Measurements from ENCODE around the gene PLCH2.

The PLCH2 gene

DNA sequence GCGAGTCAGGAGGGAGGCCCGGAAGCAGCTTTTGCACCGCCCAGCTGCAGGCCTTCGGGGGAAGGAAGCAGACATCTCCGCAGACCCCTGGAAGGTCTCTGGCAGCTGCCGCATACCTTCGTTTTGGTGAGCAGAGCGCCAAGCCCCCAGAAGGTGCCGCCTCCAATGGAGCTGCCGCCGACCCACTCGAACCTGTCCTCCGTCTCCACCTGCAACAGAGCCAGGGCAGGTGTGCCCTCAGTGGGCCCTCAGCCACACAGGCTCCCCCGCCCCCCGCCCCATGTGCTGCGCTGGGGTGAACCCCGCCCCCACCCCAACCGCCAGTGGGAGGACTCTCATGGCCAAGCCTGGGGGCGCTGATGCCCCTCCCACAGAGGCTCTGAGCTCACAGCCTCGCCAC, 44.1 kb downstream of the PLCH2 start:
- TF ChIP-seq, protein P1, sequence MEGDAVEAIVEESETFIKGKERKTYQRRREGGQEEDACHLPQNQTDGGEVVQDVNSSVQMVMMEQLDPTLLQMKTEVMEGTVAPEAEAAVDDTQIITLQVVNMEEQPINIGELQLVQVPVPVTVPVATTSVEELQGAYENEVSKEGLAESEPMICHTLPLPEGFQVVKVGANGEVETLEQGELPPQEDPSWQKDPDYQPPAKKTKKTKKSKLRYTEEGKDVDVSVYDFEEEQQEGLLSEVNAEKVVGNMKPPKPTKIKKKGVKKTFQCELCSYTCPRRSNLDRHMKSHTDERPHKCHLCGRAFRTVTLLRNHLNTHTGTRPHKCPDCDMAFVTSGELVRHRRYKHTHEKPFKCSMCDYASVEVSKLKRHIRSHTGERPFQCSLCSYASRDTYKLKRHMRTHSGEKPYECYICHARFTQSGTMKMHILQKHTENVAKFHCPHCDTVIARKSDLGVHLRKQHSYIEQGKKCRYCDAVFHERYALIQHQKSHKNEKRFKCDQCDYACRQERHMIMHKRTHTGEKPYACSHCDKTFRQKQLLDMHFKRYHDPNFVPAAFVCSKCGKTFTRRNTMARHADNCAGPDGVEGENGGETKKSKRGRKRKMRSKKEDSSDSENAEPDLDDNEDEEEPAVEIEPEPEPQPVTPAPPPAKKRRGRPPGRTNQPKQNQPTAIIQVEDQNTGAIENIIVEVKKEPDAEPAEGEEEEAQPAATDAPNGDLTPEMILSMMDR (IDR thresholded peaks at IDR 0.05; ENCODE audit: low read depth, low read length, missing control alignments) = no peak
- no peak overlapping the region for H3K4me3 ChIP-seq (ENCODE audit: low read depth, low read length)
- no peak for DNase-seq (ENCODE audit: low read depth)

DNA sequence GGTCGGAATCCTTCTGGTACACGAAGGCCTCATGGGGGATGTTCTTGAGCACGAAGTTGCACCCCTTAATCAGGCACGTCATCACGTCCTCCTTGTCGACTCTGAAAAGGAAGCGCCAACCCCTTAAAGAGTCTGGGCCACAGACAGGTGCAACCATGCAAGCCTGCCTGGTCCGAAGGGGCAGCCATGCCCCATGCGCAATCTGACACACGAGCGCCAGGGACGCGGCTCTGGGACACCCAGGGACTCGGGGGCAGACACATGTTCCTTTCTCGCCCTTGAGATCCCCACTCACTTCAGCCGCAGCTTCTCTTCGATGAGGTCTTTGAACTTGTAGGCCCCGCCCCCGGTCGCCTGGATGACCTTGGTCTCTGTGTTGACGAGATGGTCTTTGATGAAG, 44.7 kb downstream of the PLCH2 start:
- DNase-seq (ENCODE audit: low read depth) = no peak
- TF ChIP-seq, protein P1 (IDR thresholded peaks at IDR 0.05; ENCODE audit: low read depth, low read length, missing control alignments) = no peak
- no peak overlapping the region for H3K4me3 ChIP-seq (ENCODE audit: low read depth, low read length)

DNA sequence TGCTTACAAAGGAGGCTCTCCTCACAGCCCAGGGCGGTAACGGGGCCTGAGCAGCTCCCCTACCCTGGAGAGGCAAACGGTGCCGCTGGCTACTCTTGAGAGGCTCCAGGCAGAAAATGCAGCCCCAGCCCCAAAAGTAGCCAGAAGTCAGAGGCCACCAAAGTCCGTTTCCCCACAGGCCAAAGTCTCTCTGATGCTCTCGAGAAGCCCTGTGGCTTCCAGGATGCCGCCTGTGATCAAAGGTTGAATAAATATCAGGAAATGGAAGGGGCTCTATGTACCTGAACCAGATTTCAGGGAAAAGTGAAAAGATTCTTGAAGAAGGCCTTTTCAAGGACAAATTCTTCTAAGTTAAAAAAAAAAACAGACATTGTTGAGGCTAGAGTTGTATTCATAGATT, 46.1 kb downstream of the PLCH2 start:
- TF ChIP-seq, protein P1 (IDR thresholded peaks at IDR 0.05; ENCODE audit: low read depth, low read length, missing control alignments) = no peak
- DNase-seq (ENCODE audit: low read depth) = no peak
- H3K4me3 ChIP-seq (ENCODE audit: low read depth, low read length) = no peak overlapping the region

DNA sequence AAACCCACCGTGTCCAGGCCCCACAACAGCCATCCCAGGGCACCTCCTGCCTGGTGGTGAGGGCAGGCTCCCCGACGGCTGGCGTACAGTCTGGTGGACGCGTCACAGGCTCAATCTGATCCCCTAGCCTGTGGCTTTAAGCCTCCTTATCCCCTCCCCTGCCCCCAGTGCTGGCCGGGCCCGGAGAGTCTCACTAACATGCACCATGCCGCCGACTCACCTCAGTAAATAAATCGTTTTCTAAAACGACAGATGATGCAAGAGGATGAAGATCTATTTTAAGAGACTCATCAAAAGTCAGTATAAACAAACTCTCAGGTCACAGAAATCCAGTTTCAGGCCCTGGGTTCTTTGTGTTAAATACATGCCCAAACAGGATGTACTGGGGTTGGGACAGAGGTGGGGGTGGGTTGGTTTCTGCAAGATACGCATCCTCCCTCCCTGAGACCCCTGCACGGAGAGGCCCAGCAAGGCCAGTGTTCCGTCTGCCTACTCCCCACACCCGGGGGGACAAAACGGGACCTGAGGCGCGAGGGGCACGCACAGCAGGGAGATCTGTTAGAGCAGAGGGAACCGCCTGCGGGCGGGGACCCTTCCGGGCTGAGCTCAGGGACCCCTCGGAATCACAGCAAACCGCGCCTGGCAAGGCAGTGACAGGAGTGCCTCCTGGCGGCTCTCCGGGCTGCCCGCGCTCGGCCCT, 47.3 kb downstream of the PLCH2 start:
- no peak overlapping the region for H3K4me3 ChIP-seq (ENCODE audit: low read depth, low read length)
- TF ChIP-seq, protein P1 (IDR thresholded peaks at IDR 0.05; ENCODE audit: low read depth, low read length, missing control alignments) = peak; percentile 30
- no peak for DNase-seq (ENCODE audit: low read depth)

DNA sequence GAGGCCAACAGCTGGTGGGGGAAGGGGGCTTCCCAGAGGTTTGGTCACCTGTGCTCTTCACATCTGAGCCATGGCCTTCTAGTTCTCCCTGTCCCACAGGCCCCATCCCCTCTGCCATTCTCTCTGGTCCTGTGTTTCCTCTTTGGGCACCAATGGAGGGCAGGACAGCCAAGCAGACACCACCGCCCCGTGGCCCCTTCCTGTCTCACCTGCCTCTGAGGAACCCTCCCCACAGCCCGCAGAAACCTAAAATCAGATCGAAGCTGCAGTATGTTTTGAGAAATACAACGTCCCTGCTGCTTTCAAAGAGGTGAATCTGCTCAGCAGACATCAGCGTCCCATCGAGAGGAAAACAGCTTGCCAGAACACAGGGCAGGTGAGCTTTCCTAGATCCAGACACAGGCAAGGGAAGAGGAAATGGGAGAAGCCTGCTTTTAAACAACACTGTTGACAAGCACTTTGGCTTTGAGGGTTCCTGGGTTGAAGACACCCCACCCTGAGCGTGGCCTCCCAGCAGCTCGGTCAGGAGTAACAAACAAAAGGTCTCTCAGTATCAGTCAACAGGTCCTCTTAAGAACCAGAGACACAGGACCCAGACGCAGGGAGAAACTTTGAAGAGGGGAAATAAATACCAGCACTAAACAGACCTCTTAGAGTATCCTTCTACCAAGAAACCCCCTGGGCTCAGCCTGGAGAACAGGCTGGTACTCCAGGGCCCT, 48.0 kb downstream of the PLCH2 start:
- no peak for DNase-seq (ENCODE audit: low read depth)
- TF ChIP-seq, protein P1 (IDR thresholded peaks at IDR 0.05; ENCODE audit: low read depth, low read length, missing control alignments) = no peak
- peak overlapping the region; percentile 8; the same call in 1 of the 2 replicates for H3K4me3 ChIP-seq (ENCODE audit: low read depth, low read length)

DNA sequence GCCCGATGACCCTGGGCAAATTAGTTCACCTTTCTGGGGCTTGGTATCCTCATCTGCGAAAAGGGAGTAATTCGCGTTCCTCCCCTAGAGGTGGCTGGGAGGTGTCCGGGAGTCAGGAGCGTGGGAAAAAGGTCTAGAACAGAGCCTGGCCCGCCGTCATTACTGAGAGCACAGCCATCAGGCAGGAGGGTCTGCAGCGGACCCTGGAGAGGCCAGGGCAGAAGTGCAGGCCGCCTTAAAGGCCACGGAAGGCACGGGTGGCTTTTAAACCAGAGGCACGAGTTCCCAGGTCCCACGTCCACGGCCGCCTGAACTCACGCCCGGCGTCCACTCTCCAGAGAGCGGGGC, 49.5 kb downstream of the PLCH2 start:
- H3K4me3 ChIP-seq (ENCODE audit: low read depth, low read length) = peak overlapping the region; percentile 93
- TF ChIP-seq, protein P1 (IDR thresholded peaks at IDR 0.05; ENCODE audit: low read depth, low read length, missing control alignments) = no peak
- DNase-seq (ENCODE audit: low read depth) = no peak
